Loucy (cell line): Measurements from ENCODE around the gene TLE5.

ENCODE experiments used
- H2AFZ ChIP-seq: fragments of 200-600 bp; sonication (generic); 2 replicates; pipeline ENCODE4 v1.6.0; 2016; ENCODE audit warnings: antibody characterized with exemption, mild to moderate bottlenecking, low read length, moderate library complexity
- H3F3A ChIP-seq: fragments of 200-600 bp; 2 replicates; pipeline ENCODE4 v1.6.0; 2016; ENCODE audit warnings: antibody characterized with exemption, low read depth, mild to moderate bottlenecking
- H3K27me3 ChIP-seq: fragments of 200-600 bp; sonication (generic); 2 replicates; pipeline ENCODE4 v1.6.1; 2014; ENCODE audit warnings: low read length, mild to moderate bottlenecking; ENCODE audit not compliant: insufficient read depth, poor library complexity, severe bottlenecking
- H3K36me3 ChIP-seq: fragments of 200-600 bp; sonication (generic); 2 replicates; pipeline ENCODE4 v1.6.1; 2016; ENCODE audit warnings: low read length; ENCODE audit not compliant: insufficient read depth
- H3K4me1 ChIP-seq: fragments of 200-600 bp; sonication (generic); 2 replicates; pipeline ENCODE4 v1.5.1; 2014; ENCODE audit warnings: low read length, mild to moderate bottlenecking; ENCODE audit not compliant: insufficient read depth, poor library complexity, severe bottlenecking
- H3K4me2 ChIP-seq: fragments of 200-600 bp; sonication (generic); 2 replicates; pipeline ENCODE4 v1.6.0; 2014; ENCODE audit warnings: antibody characterized with exemption, low read length, low read depth, mild to moderate bottlenecking; ENCODE audit not compliant: poor library complexity, severe bottlenecking
- H3K4me3 ChIP-seq: fragments of 200-600 bp; sonication (generic); 2 replicates; pipeline ENCODE4 v1.5.1; 2014; ENCODE audit warnings: low read length, mild to moderate bottlenecking, mixed read lengths; ENCODE audit not compliant: poor library complexity, severe bottlenecking
- H3K79me2 ChIP-seq: fragments of 200-600 bp; sonication (generic); 2 replicates; pipeline ENCODE4 v1.6.1; 2014; ENCODE audit warnings: low read length; ENCODE audit not compliant: insufficient read depth
- H3K9ac ChIP-seq: fragments of 200-600 bp; sonication (generic); 2 replicates; pipeline ENCODE4 v1.6.0; 2014; ENCODE audit warnings: mild to moderate bottlenecking, low read depth, low read length, moderate library complexity; ENCODE audit not compliant: poor library complexity, severe bottlenecking
- H3K9me2 ChIP-seq: fragments of 200-600 bp; sonication (generic); replicated peaks from 2 replicates; pipeline ENCODE4 v1.6.1; 2016; ENCODE audit warnings: low read depth, low read length, mixed read lengths
- H3K9me3 ChIP-seq: fragments of 200-600 bp; sonication (generic); 2 replicates; pipeline ENCODE4 v1.6.1; 2014; ENCODE audit warnings: mild to moderate bottlenecking, antibody characterized with exemption, low read length, low read depth; ENCODE audit not compliant: insufficient read depth
- H4K20me1 ChIP-seq: fragments of 200-600 bp; sonication (generic); 2 replicates; pipeline ENCODE4 v1.6.0; 2014; ENCODE audit warnings: antibody characterized with exemption, low read length, mild to moderate bottlenecking; ENCODE audit not compliant: insufficient read depth, poor library complexity, severe bottlenecking
- CTCF ChIP-seq: fragments of 200-600 bp; sonication (generic); conservative IDR thresholded peaks from 2 replicates; pipeline ENCODE4 v1.5.1; 2014; ENCODE audit warnings: mild to moderate bottlenecking, antibody characterized with exemption, low read length
- EZH2phosphoT487 ChIP-seq: fragments of 200-600 bp; IDR thresholded peaks from 2 replicates; pipeline ENCODE4 v1.6.1; 2018; ENCODE audit warnings: antibody characterized with exemption, mild to moderate bottlenecking, moderate library complexity, borderline replicate concordance

The TLE5 gene

GRCh38 chr19:3066482-3067049 is 4.3 kb upstream of the TLE5 start:
- Histone ChIP-seq H3K4me2 (no peak overlapping the region), H3F3A (no peaks in the 10 kb centered on the region)
- TF ChIP-seq CTCF (no peak), EZH2phosphoT487 (no peak)

GRCh38 chr19:3065675-3066357 is 3.5 kb upstream of the TLE5 start:
- peaks cover 7% of the 10 kb centered on the region for H4K20me1 ChIP-seq
- no peaks in the 10 kb centered on the region for H3K27me3 ChIP-seq
- no peaks in the 10 kb centered on the region for H3K36me3 ChIP-seq
- TF ChIP-seq CTCF, result no peak
- TF ChIP-seq EZH2phosphoT487, result no peak
- no peak overlapping the region for H3K4me3 ChIP-seq
- no peak overlapping the region for H2AFZ ChIP-seq
- no peaks in the 10 kb centered on the region for H3K9me3 ChIP-seq
- no peak overlapping the region for H3K9ac ChIP-seq
- H3K4me1 ChIP-seq, result peaks cover 4% of the 10 kb centered on the region
- no peaks in the 10 kb centered on the region for H3K9me2 ChIP-seq
- H3K4me2 ChIP-seq, result no peak overlapping the region
- no peaks in the 10 kb centered on the region for H3F3A ChIP-seq
- H3K79me2 ChIP-seq, result peaks cover 18% of the 10 kb centered on the region

More at GRCh38 chr19:3066482-3067049, 4.3 kb upstream of the TLE5 start:
- Histone ChIP-seq H3K4me1 (peaks cover 4% of the 10 kb centered on the region), H3K4me3 (no peak overlapping the region), H3K9me2 (no peaks in the 10 kb centered on the region), H3K79me2 (peaks cover 11% of the 10 kb centered on the region; the same call in 1 of the 2 replicates), H4K20me1 (no peaks in the 10 kb centered on the region), H2AFZ (no peak overlapping the region), H3K9me3 (no peaks in the 10 kb centered on the region), H3K9ac (no peak overlapping the region), H3K27me3 (no peaks in the 10 kb centered on the region), H3K36me3 (no peaks in the 10 kb centered on the region)

GRCh38 chr19:3064011-3064330 is 1.7 kb upstream of the TLE5 start:
- Histone ChIP-seq H3K79me2 (peaks cover 37% of the 10 kb centered on the region), H3K27me3 (no peaks in the 10 kb centered on the region), H3K9ac (no peak overlapping the region), H3F3A (no peaks in the 10 kb centered on the region), H3K9me2 (no peaks in the 10 kb centered on the region), H2AFZ (no peak overlapping the region), H3K4me1 (no peaks in the 10 kb centered on the region), H3K36me3 (peaks cover 10% of the 10 kb centered on the region; the same call in 1 of the 2 replicates), H3K4me2 (no peak overlapping the region), H4K20me1 (peaks cover 26% of the 10 kb centered on the region), H3K4me3 (no peak overlapping the region), H3K9me3 (no peaks in the 10 kb centered on the region)
- TF ChIP-seq EZH2phosphoT487 (no peak), CTCF (no peak)
